ENCODE results near the gene CHRNB1. TPM values are rescaled to one million over a fixed set of nuclear protein-coding genes. Genes with fewer than 3 reads are reported as not detected.

The CHRNB1 gene
- total RNA-seq, 1 donor: 6.1 TPM

DNA sequence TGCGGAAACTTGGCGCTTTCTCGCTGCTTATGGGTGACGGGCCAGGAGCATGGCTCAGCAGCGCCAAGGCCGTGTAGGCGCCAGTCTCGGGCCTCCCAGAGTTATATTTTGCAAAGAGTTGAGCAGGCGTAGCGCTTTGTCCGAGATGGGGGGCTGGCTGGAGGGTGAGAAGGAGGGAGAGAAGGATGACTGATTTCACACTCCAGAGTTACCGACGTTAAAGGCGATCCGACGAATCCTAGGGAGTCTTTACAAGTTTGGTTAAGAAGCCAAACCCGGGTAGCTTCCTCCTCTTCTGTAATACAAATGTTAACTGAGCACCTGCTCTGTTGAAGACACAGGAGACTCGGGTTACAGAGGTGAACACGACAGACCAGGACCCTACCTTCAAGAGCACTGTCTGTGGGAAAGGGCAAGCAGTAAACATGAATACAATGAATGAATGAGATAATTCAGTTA lies 40.1 kb downstream of the CHRNB1 start:
- peak overlapping the region; percentile 67 for H3K4me3 ChIP-seq (ENCODE audit: low read depth, low read length)
- TF ChIP-seq, protein P1, sequence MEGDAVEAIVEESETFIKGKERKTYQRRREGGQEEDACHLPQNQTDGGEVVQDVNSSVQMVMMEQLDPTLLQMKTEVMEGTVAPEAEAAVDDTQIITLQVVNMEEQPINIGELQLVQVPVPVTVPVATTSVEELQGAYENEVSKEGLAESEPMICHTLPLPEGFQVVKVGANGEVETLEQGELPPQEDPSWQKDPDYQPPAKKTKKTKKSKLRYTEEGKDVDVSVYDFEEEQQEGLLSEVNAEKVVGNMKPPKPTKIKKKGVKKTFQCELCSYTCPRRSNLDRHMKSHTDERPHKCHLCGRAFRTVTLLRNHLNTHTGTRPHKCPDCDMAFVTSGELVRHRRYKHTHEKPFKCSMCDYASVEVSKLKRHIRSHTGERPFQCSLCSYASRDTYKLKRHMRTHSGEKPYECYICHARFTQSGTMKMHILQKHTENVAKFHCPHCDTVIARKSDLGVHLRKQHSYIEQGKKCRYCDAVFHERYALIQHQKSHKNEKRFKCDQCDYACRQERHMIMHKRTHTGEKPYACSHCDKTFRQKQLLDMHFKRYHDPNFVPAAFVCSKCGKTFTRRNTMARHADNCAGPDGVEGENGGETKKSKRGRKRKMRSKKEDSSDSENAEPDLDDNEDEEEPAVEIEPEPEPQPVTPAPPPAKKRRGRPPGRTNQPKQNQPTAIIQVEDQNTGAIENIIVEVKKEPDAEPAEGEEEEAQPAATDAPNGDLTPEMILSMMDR (IDR thresholded peaks at IDR 0.05; ENCODE audit: insufficient read depth, low read length): peak; percentile 23
- DNase-seq (ENCODE audit: low read depth): no peak

DNA sequence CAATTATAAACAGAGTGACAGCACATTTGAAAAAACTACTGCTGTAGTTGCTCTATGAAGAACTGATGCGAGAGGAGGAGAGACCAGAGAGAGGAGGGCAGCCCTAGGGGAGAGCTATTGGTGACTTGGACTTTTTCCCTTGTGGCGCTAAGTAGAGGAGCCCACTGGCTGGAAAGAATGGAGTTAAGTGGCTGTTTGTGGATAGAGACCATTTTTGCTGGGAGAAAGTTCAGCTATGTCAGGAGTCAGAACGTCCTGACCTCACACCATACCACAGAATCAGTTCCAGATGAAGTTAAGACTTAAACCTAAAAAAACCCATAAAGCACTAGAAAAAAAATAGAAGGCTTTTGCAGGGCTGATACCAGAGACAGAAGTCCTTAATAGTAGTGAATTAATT lies 41.3 kb downstream of the CHRNB1 start:
- DNase-seq (ENCODE audit: low read depth): peak; percentile 49
- peak overlapping the region; percentile 69 for H3K4me3 ChIP-seq (ENCODE audit: low read depth, low read length)
- TF ChIP-seq, protein P1 (IDR thresholded peaks at IDR 0.05; ENCODE audit: insufficient read depth, low read length): no peak

DNA sequence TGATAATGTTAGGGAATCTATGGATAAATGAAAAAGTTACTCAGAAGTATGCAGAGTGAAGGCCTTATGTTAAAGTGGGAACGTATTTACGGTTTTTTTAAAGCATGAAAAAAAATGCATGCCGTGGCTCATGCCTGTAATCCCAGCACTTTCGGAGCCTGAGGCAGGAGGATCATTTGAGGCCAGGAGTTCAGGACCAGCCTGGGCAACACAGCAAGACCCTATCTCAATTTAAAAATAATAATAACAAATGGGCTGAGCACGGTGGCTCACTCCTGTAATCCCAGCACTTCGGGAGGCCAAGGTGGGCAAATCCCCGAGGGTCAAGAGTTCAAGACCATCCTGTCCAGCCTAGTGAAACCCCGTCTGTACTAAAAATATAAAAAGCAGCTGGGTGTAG lies 45.3 kb downstream of the CHRNB1 start:
- DNase-seq (ENCODE audit: low read depth): no peak
- no peak overlapping the region for H3K4me3 ChIP-seq (ENCODE audit: low read depth, low read length)
- TF ChIP-seq, protein P1 (IDR thresholded peaks at IDR 0.05; ENCODE audit: insufficient read depth, low read length): no peak

DNA sequence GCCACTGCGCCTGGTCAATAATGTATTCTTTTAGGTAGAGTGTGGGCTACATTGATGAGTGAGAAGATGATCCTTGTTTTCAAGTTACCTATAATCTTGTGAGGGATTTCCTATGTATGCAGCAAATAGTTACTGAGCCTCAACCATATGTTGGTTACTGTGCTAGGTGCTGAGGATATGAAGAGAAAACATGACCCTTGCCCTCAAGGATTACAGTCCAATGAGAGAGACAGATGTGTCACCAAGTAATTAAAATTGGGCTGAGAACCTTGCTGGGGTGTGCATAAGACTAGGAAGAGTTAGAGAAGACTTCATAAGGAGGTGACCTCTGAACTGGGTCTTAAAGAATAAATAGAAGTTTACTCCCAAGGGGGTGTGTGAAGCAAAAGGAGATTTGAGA lies 46.7 kb downstream of the CHRNB1 start:
- no peak for DNase-seq (ENCODE audit: low read depth)
- no peak overlapping the region for H3K4me3 ChIP-seq (ENCODE audit: low read depth, low read length)
- TF ChIP-seq, protein P1 (IDR thresholded peaks at IDR 0.05; ENCODE audit: insufficient read depth, low read length): no peak

DNA sequence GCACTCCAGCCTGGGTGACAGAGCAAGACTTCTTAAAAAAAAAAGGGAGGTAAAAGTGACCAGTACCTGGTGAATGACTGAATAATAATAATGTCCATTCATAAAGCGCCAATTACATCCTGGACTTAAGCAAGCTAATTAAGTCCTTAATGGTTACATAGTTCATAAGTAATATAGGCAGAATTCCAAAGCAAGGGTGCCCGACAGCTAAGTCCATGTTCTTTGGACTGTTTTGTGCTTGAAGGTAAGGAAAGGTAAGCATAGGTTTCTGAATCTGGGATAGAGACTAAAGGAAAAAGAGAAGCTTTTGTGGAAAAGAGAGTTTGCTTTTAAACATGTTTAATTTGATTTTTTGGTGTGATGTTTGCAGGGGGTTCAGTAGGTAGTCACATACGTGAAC lies 49.1 kb downstream of the CHRNB1 start:
- no peak overlapping the region for H3K4me3 ChIP-seq (ENCODE audit: low read depth, low read length)
- DNase-seq (ENCODE audit: low read depth): no peak
- TF ChIP-seq, protein P1 (IDR thresholded peaks at IDR 0.05; ENCODE audit: insufficient read depth, low read length): no peak

GRCh38 chr17:7495906-7496434 lies 51.1 kb downstream of the CHRNB1 start:
- TF ChIP-seq, protein P1 (IDR thresholded peaks at IDR 0.05; ENCODE audit: insufficient read depth, low read length): no peak

More at GRCh38 chr17:7495906-7496434, 51.1 kb downstream of the CHRNB1 start:
- no peak overlapping the region for H3K4me3 ChIP-seq (ENCODE audit: low read depth, low read length)
- no peak for DNase-seq (ENCODE audit: low read depth)

Data from fibroblast of the aortic adventitia (primary cell).